NCI-H748 treated with DMSO at 0.1 percent for 48 hours (cell line): ENCODE data around the gene HADH.
"Not testable (repeated sequence)": the region's sequence is repeated elsewhere in the genome, so short reads cannot be mapped to it uniquely, and the experiment has no call there.

Experiments
- DNase-seq: peaks from one replicate; lab custom pipeline; 2025; lab: John Stamatoyannopoulos, UW

The HADH gene

GRCh38 chr4:107989537-107990386 is at the start of gene HADH:
HADH (plus strand) TSS chr4:107989889; CDS start chr4:107989933, 44 bp downstream.
- DNase-seq: peak; percentile 53

GRCh38 chr4:107945809-107946208 is 43.9 kb upstream of the HADH start:
- DNase-seq: no peak

- DNase-seq: no peak
Measured at GRCh38 chr4:107950746-107951540, 38.7 kb upstream of the HADH start.

- no peak for DNase-seq
Measured at GRCh38 chr4:107951551-107951950, 38.1 kb upstream of the HADH start.

- no peak for DNase-seq
Measured at GRCh38 chr4:107956011-107956410, 33.7 kb upstream of the HADH start.

- no peak for DNase-seq
Measured at GRCh38 chr4:107966903-107967302, 22.8 kb upstream of the HADH start.

- DNase-seq: not testable (repeated sequence)
Measured at GRCh38 chr4:107967519-107967918, 22.2 kb upstream of the HADH start.

GRCh38 chr4:107967921-107968320 is 21.8 kb upstream of the HADH start:
- DNase-seq: not testable (repeated sequence)

- DNase-seq: no peak
Measured at GRCh38 chr4:107970063-107970798, 19.5 kb upstream of the HADH start.

- DNase-seq: no peak
Measured at GRCh38 chr4:107972605-107973004, 17.1 kb upstream of the HADH start.

GRCh38 chr4:107974523-107974922 is 15.2 kb upstream of the HADH start:
- no peak for DNase-seq

- DNase-seq: no peak
Measured at GRCh38 chr4:107977482-107977881, 12.2 kb upstream of the HADH start.

GRCh38 chr4:107977966-107978705 is 11.6 kb upstream of the HADH start:
- DNase-seq: no peak

GRCh38 chr4:107978716-107979451 is 10.8 kb upstream of the HADH start:
- no peak for DNase-seq

- DNase-seq: no peak
Measured at GRCh38 chr4:107987916-107988762, 1.6 kb upstream of the HADH start.

GRCh38 chr4:107988763-107989035 is 990 bp upstream of the HADH start:
- no peak for DNase-seq

- DNase-seq: no peak
Measured at GRCh38 chr4:107989162-107989536, 540 bp upstream of the HADH start.

GRCh38 chr4:107991945-107992630 is 2.4 kb downstream of the HADH start:
- no peak for DNase-seq

- no peak for DNase-seq
Measured at GRCh38 chr4:107993969-107994368, 4.3 kb downstream of the HADH start.

- no peak for DNase-seq
Measured at GRCh38 chr4:107994894-107995293, 5.2 kb downstream of the HADH start.
